COR-L47 (cell line): ENCODE data around the gene MBNL1.

Experiments
- DNase-seq: peaks from one replicate; lab custom pipeline; 2025; lab: John Stamatoyannopoulos, UW

MBNL1 gene

GRCh38 chr3:152276681-152277080 is 8.0 kb downstream of the MBNL1 start:
- DNase-seq: no peak

GRCh38 chr3:152277198-152277597 is 8.5 kb downstream of the MBNL1 start:
- no peak for DNase-seq

- no peak for DNase-seq
Observed at GRCh38 chr3:152278756-152279427, 10.2 kb downstream of the MBNL1 start.

- no peak for DNase-seq
Observed at GRCh38 chr3:152279479-152279878, 10.8 kb downstream of the MBNL1 start.

GRCh38 chr3:152280539-152280938 is 11.8 kb downstream of the MBNL1 start:
- no peak for DNase-seq

GRCh38 chr3:152281133-152281713 is 12.5 kb downstream of the MBNL1 start:
- DNase-seq: no peak

GRCh38 chr3:152282813-152283212 is 14.1 kb downstream of the MBNL1 start:
- DNase-seq: no peak

GRCh38 chr3:152283492-152284381 is 15.0 kb downstream of the MBNL1 start:
- DNase-seq: no peak

- DNase-seq: no peak
Observed at GRCh38 chr3:152284906-152285305, 16.2 kb downstream of the MBNL1 start.

GRCh38 chr3:152285509-152285908 is 16.8 kb downstream of the MBNL1 start:
- no peak for DNase-seq

GRCh38 chr3:152287898-152288576 is 19.3 kb downstream of the MBNL1 start:
- no peak for DNase-seq

- no peak for DNase-seq
Observed at GRCh38 chr3:152288681-152289080, 20.0 kb downstream of the MBNL1 start.

- no peak for DNase-seq
Observed at GRCh38 chr3:152289708-152290107, 21.0 kb downstream of the MBNL1 start.

- DNase-seq: no peak
Observed at GRCh38 chr3:152290374-152290773, 21.6 kb downstream of the MBNL1 start.

GRCh38 chr3:152291238-152291637 is 22.5 kb downstream of the MBNL1 start:
- no peak for DNase-seq

- no peak for DNase-seq
Observed at GRCh38 chr3:152291649-152292066, 22.9 kb downstream of the MBNL1 start.

GRCh38 chr3:152292366-152292765 is 23.6 kb downstream of the MBNL1 start:
- DNase-seq: no peak

GRCh38 chr3:152293347-152294006 is 24.7 kb downstream of the MBNL1 start:
- DNase-seq: no peak

- no peak for DNase-seq
Observed at GRCh38 chr3:152295344-152295743, 26.6 kb downstream of the MBNL1 start.

GRCh38 chr3:152295806-152296205 is 27.1 kb downstream of the MBNL1 start:
- no peak for DNase-seq

- DNase-seq: no peak
Observed at GRCh38 chr3:152296382-152296781, 27.7 kb downstream of the MBNL1 start.

- DNase-seq: no peak
Observed at GRCh38 chr3:152296971-152297370, 28.2 kb downstream of the MBNL1 start.
